ENCODE measurements around the gene TSPAN4. TPM values are rescaled to one million over a fixed set of nuclear protein-coding genes. Genes with fewer than 3 reads are reported as not detected.

The TSPAN4 gene, protein sequence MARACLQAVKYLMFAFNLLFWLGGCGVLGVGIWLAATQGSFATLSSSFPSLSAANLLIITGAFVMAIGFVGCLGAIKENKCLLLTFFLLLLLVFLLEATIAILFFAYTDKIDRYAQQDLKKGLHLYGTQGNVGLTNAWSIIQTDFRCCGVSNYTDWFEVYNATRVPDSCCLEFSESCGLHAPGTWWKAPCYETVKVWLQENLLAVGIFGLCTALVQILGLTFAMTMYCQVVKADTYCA
- total RNA-seq: 28.6 TPM

DNA sequence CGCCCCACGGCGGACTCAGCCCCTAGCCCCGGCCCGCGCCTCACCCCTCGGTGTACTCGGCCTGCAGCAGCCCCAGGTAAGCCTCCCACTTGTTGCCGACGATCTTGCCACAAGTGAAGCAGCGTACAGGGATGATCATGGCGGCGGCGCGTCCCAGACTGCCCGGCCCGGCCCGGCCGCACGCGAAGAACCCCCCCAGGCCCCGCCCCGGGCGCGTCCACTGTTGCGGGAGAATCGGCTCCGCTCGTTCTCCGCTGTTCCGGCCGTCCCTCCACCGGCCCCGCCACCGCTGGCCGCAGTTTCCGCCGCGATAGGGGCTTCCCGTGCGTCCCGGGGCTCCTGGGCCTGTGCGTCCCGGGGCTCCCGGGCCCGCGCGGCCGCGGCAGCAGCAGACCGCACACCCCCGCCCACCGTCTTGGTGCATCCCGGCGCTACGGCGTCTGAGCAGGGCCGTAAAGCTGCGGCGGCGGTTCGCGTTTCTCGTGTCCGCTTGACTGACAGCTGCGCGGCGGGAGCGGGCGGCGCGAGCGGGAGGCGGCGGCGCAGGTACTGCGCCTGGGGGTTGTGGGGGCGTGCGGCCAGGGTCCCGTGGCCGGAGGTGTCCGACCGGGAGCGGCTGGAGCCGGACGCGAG lies at the start of gene TSPAN4, which contains the start of gene POLR2L:
Gene TSPAN4, plus strand, starts transcription at position 483 of the 633 bp plus-strand sequence. CDS start 7,453 bp downstream, outside the sequence.
Gene POLR2L, minus strand, starts transcription at position 160 of the 633 bp plus-strand sequence. Its CDS starts 21 bp downstream, at position 139.

DNA sequence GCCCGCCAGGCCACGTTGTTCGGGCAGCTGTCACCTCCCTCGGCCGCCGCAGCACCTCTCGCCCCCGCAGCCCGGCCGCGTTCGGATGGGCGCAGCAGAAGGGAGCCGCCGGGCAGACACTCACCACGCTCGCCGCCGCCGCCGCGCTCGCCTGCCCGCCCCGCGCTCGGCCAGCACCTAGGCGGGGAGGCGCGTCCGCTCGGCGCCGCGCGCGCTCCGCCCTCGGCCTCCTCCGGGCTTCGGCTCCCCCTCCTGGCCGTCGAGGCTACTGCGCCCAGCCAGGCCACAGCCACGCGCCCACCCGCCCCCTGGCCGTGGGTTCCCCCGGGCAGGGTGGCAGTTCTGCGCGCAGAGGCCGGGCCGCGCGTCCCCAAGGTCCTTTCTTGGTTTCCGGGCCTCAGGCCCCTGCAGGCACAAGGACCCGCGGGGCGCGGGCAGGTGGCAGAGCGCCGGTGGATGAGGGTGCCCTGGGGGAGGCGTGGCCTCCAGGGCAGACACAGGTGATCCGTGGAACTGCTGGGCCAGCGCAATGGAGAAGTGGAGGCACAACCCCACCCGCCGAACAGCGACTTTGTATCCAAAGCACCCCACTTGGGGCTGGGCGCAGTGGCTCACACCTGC lies 44.4 kb upstream of the TSPAN4 start, which contains the start of gene SLC25A22:
Gene SLC25A22, minus strand, starts transcription at position 189 of the 621 bp plus-strand sequence. CDS start 3,275 bp downstream, outside the sequence.

GRCh38 chr11:809287-810039 lies 33.2 kb upstream of the TSPAN4 start, which contains the start of gene RPLP2:
RPLP2 (plus strand) TSS chr11:809967; CDS start chr11:810235, 268 bp downstream.

GRCh38 chr11:818396-819128 lies 24.1 kb upstream of the TSPAN4 start, which contains the start of gene PNPLA2:
PNPLA2 (plus strand) TSS chr11:818914; CDS start chr11:819719, 805 bp downstream.

DNA sequence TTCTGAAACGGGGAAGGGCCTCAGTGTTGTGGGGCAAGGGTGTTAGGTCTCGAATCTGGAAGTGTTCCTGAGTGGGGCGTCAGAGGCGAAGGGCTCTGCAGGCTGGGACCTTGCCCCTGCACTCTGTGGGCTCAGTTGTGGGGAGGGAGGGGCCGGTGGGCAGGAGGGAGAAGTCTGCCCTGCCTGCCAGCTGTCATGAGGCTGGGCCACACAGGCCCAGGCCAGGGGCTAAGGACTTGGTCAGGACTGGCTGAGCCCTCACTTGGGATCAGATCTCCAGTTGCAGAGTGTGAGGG lies 14.8 kb upstream of the TSPAN4 start, which contains the start of gene CRACR2B:
Gene CRACR2B, plus strand, starts transcription at position 23 of the 296 bp plus-strand sequence. CDS start 689 bp downstream, outside the sequence.

DNA sequence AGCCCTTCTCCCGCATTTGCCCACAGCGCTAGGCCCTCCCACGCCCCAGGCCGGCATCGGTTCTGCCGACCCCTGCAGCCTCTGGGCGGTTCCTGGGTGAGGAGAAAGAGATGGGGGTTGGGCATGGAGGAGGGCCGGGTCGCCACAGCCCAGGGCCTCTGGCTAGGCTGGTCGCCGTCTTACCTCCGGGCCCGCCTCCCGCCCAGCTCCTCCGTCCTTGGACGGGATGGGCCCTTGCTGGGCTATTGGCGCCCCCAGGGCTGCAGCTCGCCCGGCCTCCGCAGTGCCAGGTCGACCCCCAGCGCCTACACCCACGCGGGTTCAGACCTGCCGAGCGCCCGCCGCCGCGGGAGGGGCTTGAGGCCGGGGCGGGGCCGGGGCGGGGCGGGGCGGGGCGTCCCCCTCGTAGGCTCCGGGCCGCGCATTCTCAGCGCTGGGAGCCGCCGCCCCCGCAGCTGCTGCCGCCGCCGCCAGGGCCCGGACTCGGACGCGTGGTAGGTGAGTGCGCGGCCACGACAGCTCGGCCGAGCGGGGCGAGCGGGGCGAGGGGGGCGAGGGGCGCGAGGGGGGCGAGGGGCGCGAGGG lies 10.0 kb upstream of the TSPAN4 start, which contains the start of gene CD151:
Gene CD151, plus strand, starts transcription at position 424 of the 585 bp plus-strand sequence. CDS start 3,118 bp downstream, outside the sequence.

DNA sequence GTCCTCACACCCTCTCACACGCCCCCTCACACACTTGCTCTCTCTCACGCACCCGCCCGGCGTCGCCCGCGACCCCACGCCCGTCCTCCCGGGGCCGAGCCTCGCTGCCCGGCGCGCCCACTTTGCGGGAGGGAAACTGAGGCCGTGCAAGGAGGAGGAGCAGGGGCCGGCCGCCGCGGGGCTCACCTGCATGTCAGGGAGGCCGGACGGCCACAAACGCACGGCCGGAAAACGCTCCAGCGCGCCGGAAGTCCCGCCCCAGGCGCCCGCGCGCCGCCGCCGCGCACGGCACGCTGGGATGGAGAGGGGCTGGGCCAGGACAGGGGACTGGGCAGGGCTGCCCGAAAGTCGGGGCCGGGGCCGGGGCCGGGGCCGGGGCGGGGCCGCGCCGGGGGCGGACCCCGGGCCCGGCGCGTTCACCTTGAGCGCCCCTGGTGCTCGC lies 68.0 kb downstream of the TSPAN4 start, which contains the start of gene CHID1:
Gene CHID1, minus strand, starts transcription at position 222 of the 442 bp plus-strand sequence. CDS start 5,994 bp downstream, outside the sequence.

Small RNA genes within 50 kb of the gene (small RNA-seq; reads per million reads assigned to genes)
- not detected for gene SNORA52

Other genes with a start within 250 kb of the TSPAN4 start
- gene IRF7, start 226.9 kb upstream of the TSPAN4 start, total RNA-seq: 3.9 TPM
- gene CDHR5, start 217.9 kb upstream of the TSPAN4 start, total RNA-seq: 0.23 TPM
- gene SCT, start 215.7 kb upstream of the TSPAN4 start, total RNA-seq: not detected
- not detected for gene DRD4, start 205.6 kb upstream of the TSPAN4 start, total RNA-seq
- gene DEAF1, start 147.6 kb upstream of the TSPAN4 start, total RNA-seq: 76.6 TPM
- gene TMEM80, start 147.0 kb upstream of the TSPAN4 start, total RNA-seq: 12.0 TPM
- 4.2 TPM for gene EPS8L2, start 136.6 kb upstream of the TSPAN4 start, total RNA-seq
- 76.1 TPM for gene TALDO1, start 95.4 kb upstream of the TSPAN4 start, total RNA-seq
- 40.8 TPM for gene GATD1, start 65.4 kb upstream of the TSPAN4 start, total RNA-seq
- 19.4 TPM for gene CEND1, start 52.8 kb upstream of the TSPAN4 start, total RNA-seq
- gene SLC25A22, start 44.6 kb upstream of the TSPAN4 start, total RNA-seq: 24.7 TPM
- gene PIDD1, start 37.6 kb upstream of the TSPAN4 start, total RNA-seq: 5.5 TPM
- gene RPLP2, start 32.9 kb upstream of the TSPAN4 start, total RNA-seq: 265 TPM
- 6.5 TPM for gene PNPLA2, start 23.9 kb upstream of the TSPAN4 start, total RNA-seq
- 2.8 TPM for gene CRACR2B, start 14.9 kb upstream of the TSPAN4 start, total RNA-seq
- gene CD151, start 9.9 kb upstream of the TSPAN4 start, total RNA-seq: 37.6 TPM
- 45.2 TPM for gene POLR2L, start 323 bp upstream of the TSPAN4 start, total RNA-seq
- gene CHID1, start 68.0 kb downstream of the TSPAN4 start, total RNA-seq: 37.4 TPM
- 67.4 TPM for gene AP2A2, start 83.0 kb downstream of the TSPAN4 start, total RNA-seq
- not detected for gene MUC6, start 193.9 kb downstream of the TSPAN4 start, total RNA-seq
- gene MUC2, start 232.0 kb downstream of the TSPAN4 start, total RNA-seq: not detected

Measured in diencephalon (tissue), 1 donor.